Measurements from ENCODE around the gene MATN1.
"Not testable (repeated sequence)": the region's sequence is repeated elsewhere in the genome, so short reads cannot be mapped to it uniquely, and the experiment has no call there.

Gene MATN1

GRCh38 chr1:30723331-30723755 is at the start of gene MATN1:
TSS of gene MATN1 (minus strand) at chr1:30723585. CDS start at chr1:30723551, 34 bp downstream.
- in situ Hi-C loops (cut with MboI; ENCODE audit: low sequenced_read_pairs), result no loop called here

- in situ Hi-C loops (cut with MboI; ENCODE audit: low sequenced_read_pairs), result no loop called here
Measured at GRCh38 chr1:30771005-30771404, 47.6 kb upstream of the MATN1 start.

- in situ Hi-C loops (cut with MboI; ENCODE audit: low sequenced_read_pairs), result no loop called here
Measured at GRCh38 chr1:30770150-30770549, 46.8 kb upstream of the MATN1 start.

- in situ Hi-C loops (cut with MboI; ENCODE audit: low sequenced_read_pairs), result no loop called here
Measured at GRCh38 chr1:30768830-30769718, 45.7 kb upstream of the MATN1 start.

GRCh38 chr1:30768159-30768829 is 44.9 kb upstream of the MATN1 start:
- in situ Hi-C loops (cut with MboI; ENCODE audit: low sequenced_read_pairs), result no loop called here

- in situ Hi-C loops (cut with MboI; ENCODE audit: low sequenced_read_pairs), result not testable (repeated sequence)
Measured at GRCh38 chr1:30766948-30767347, 43.6 kb upstream of the MATN1 start.

- in situ Hi-C loops (cut with MboI; ENCODE audit: low sequenced_read_pairs), result no loop called here
Measured at GRCh38 chr1:30765556-30766434, 42.4 kb upstream of the MATN1 start.

GRCh38 chr1:30764939-30765555 is 41.7 kb upstream of the MATN1 start:
- in situ Hi-C loops (cut with MboI; ENCODE audit: low sequenced_read_pairs), result no loop called here

- in situ Hi-C loops (cut with MboI; ENCODE audit: low sequenced_read_pairs), result no loop called here
Measured at GRCh38 chr1:30764396-30764795, 41.0 kb upstream of the MATN1 start.

GRCh38 chr1:30763651-30764248 is 40.4 kb upstream of the MATN1 start:
- in situ Hi-C loops (cut with MboI; ENCODE audit: low sequenced_read_pairs), result no loop called here

- in situ Hi-C loops (cut with MboI; ENCODE audit: low sequenced_read_pairs), result no loop called here
Measured at GRCh38 chr1:30762930-30763650, 39.7 kb upstream of the MATN1 start.

- in situ Hi-C loops (cut with MboI; ENCODE audit: low sequenced_read_pairs), result no loop called here
Measured at GRCh38 chr1:30762152-30762929, 39.0 kb upstream of the MATN1 start.

GRCh38 chr1:30761381-30762151 is 38.2 kb upstream of the MATN1 start:
- in situ Hi-C loops (cut with MboI; ENCODE audit: low sequenced_read_pairs), result no loop called here

- in situ Hi-C loops (cut with MboI; ENCODE audit: low sequenced_read_pairs), result no loop called here
Measured at GRCh38 chr1:30760596-30761324, 37.4 kb upstream of the MATN1 start.

- in situ Hi-C loops (cut with MboI; ENCODE audit: low sequenced_read_pairs), result no loop called here
Measured at GRCh38 chr1:30759718-30760281, 36.4 kb upstream of the MATN1 start.

GRCh38 chr1:30758785-30759380 is 35.5 kb upstream of the MATN1 start:
- in situ Hi-C loops (cut with MboI; ENCODE audit: low sequenced_read_pairs), result no loop called here

All from hTERT RPE-1 (cell line).